GM19328 (cell line): ENCODE results near the gene FRS2.
"Not testable (repeated sequence)": the region's sequence is repeated elsewhere in the genome, so short reads cannot be mapped to it uniquely, and the experiment has no call there.

ENCODE experiments used
- ATAC-seq: cut with Tn5 transposase; IDR thresholded peaks from one replicate; pipeline ENCODE4 v1.9.1; 2021; ENCODE audit warnings: mild to moderate bottlenecking, moderate library complexity; ENCODE audit not compliant: unreplicated experiment

FRS2 gene

DNA sequence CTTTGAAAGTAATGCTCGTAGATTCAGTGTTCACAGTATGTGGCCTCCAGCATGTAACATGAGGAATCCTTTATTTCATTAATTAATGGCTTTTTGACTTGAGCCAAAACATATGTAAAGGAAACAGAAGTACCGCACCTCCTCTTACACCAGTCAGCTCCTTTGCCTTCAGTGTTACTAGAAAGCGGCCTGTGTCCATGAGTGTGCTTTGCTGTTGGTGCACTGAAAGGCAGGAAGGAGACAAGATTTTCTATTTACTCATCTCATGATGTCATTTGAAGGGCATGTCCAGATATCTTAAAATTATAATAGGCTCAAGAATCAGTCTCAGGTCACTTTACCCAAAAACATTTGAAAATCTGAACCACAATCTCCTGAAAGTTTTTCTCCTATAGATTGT lies 105.2 kb downstream of the FRS2 start:
- no peak for ATAC-seq

DNA sequence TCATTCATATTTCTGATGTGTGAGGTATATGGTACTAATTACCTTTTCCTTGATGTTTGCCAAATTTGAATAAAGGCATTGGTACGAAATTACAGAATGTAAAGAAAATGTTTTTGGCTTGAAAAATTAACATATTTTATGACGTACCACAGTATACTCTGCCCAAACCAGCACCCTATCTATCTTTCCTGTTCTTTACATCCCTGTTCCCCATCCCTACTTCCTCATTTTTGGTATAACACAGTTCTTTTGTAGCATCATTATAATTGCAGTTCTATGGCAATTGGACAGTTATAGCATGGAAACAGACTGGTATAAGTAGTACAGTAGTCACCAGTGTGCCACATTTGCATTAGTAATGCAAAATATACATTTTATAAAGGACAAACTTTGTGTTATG lies 108.1 kb downstream of the FRS2 start:
- no peak for ATAC-seq

DNA sequence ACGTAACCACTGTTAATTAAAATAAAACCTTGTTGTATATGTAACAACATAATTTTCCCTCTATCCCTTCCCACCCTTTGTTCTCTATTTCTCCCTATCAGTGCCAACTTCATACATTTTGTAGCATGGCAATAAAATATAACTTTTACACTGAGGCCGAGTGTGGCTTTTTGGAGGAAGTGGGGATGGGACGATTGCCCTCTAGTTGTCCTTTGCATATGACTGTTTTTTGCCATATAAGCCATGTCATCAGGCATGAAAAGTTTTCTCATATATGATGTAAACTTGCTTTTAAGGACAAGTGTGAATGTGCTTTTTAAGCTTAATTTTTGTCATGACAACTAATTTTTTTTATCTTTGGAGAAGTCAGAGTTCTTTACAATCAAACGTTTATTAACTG lies 108.8 kb downstream of the FRS2 start:
- ATAC-seq, result no peak

DNA sequence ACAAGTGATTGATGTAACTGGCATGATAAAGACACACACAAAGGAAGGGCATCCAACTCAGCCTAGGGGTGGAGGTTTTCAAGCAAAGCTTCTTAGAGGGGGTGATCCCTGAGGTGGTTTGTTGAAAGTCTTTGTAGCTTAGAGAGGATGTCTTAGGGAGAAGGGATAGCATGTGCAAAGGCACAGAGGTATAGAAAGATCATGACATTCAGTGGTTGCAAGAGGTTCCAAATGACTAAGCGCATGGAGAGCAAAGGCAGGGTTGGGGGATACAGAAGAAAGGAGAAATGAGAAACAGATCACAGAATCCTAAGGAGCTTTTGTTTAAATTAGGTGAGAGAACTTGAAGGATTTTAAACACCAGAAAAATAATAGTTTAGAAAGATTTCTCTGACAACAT lies 109.9 kb downstream of the FRS2 start:
- ATAC-seq, result no peak

DNA sequence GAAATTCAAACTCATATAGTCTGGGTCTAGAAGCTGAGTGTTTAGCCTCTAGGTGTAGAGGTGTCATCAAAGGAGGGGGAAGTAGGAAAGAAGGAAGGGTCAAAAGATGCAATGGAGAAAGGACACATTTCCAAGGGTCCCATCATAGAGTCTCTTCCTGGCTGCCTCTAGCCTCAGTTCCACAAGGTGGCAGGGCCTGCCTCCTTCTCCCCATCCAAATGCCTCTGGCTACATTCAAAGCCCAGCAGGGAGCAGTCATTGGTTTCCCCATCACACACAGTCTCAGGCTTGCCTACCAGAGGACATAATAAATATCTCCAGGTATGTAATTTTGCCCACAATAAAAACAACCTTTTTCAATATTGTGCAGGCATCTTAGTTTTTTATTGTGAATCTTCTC lies 113.0 kb downstream of the FRS2 start:
- no peak for ATAC-seq

DNA sequence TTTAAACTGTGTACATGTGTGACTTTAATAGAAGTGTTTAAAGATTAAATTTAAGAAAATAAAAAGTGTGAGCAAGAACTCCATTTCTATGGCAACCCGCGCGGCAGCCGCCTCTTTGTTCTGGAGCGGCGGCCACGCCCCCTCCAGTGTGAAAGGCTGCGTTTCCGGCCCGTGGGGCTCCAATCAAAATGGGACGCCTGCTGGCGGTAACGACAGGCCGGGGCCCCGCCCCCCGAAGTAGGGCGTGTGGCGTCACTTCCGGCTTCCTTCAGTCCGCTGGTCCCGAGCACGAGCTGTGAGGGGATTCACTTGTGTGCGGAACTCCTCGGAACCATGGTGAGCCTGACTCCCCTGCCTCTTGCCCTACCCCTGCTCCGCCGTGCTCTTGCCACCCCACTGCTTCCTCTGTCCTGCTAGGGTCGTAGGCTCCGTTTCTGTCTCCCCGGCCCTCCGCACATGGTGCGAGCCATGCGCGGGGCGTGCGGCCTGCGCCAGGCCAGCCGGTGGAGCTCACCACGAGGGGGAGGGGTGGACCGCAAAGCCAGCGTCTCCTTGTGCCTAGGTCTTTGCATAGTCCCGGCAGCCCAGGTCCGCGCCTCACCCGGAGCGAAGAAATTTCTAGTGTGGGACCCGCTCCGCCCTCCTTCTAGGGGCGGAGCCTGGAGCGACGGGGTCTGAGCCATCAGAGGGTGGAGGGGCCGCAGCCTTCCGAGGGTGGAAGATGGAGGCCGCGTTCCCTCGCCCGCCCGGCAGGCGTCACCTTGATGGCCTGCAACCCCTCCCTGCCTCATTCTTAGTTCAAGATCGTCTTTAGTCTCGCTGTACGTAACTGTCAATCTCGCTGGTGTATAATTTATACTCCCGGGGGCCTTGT lies 115.2 kb downstream of the FRS2 start, which contains the start of gene CCT2:
CCT2 (plus strand) TSS at position 271 of the 874 bp plus-strand sequence; CDS start at position 334, 63 bp downstream.
- peak; percentile 97 for ATAC-seq

DNA sequence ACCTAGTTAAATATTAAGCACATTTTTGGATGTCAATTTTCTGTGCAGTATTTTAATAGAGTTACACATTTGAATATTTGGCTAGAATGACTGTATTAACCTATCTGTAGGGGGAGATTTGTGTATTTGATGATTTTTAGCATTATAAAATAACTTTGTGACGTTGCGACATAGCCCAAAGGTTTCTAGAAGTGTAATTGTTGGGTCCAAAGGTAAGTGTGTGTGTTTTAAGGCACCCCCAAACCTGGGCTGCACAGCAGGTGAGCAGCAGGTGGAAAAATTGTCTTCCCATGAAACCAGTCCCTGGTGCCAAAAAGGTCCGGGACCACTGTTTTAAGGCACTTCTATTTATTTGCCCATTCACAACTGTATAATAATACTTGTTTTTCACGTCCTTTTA lies 118.3 kb downstream of the FRS2 start:
- no peak for ATAC-seq

DNA sequence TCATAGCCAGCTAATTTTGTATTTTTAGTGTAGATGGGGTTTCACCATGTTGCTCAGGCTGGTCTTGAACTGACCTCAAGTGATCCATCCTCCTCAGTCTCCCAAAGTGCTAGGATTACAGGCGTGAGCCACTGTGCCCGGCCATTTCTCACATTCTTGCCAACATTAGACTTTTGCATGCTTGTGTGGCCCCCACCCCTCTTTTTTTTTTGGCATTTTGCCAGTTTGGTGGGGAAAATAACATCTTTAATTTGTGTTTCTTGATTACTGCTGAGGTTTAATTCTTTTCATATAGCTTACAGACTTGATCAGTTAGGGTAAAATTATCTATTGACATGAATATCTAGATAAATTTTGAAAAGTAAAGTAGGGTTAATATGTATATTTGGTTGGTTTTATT lies 118.9 kb downstream of the FRS2 start:
- ATAC-seq, result no peak

DNA sequence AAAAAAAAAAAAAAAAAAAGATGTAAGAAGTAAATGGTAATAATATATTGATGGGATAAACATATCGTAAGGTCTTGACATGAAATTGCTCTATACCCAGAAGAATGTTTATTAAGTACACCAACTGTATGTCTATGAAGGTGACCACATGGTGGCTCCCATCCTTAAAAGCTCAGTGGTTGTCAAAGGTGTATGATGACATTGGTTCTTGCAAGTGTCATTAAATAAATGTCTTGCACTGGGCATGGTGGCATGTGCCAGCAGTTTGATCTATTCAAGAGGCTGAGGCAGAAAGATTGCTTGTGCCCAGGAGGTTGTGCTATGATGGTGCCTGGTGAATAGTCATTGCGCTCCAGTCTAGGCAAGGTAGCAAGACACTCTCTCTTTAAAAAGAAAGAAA lies 125.5 kb downstream of the FRS2 start:
- no peak for ATAC-seq

DNA sequence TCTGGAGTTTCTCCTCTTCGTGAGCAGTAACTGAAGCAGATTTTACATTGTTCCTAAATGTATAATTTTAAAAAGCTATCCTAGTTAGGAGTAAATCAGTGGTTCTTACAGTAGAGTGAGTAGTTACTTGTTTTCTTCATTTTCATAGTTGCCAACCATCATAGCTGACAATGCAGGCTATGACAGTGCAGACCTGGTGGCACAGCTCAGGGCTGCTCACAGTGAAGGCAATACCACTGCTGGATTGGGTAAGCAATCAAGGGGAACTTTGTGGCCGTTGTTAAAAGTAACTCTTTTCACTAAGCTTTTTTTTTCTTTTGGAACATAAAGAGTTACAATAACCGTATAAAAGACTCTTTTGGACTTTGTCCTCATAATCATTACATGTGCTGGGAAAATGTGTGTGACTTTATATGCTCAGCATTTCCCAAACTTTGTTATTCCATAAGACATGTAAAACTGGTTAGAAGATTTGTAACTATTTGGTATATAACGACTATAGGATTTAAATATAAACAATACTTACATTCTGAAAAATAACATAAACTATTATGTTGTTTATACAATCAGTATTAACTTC lies 128.1 kb downstream of the FRS2 start:
- no peak for ATAC-seq

DNA sequence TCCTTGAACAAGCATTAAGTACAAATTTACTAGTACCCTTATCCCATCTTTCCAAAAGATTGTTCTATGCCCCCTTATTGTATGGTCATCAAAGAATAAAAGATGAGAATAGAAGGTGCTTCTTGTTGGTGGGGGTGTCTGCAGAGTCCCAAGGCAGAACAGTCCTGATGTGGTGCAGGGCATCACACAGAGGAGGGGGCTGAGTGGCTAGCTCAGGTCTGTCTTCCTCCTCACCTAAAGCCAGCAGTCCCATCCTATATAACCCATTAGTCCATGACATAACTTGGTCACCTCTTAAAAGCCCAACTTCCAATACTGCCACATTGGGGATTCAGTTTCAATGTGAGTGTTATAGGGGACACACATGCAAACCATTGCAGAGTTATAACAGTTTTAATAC lies 130.6 kb downstream of the FRS2 start:
- ATAC-seq, result no peak

DNA sequence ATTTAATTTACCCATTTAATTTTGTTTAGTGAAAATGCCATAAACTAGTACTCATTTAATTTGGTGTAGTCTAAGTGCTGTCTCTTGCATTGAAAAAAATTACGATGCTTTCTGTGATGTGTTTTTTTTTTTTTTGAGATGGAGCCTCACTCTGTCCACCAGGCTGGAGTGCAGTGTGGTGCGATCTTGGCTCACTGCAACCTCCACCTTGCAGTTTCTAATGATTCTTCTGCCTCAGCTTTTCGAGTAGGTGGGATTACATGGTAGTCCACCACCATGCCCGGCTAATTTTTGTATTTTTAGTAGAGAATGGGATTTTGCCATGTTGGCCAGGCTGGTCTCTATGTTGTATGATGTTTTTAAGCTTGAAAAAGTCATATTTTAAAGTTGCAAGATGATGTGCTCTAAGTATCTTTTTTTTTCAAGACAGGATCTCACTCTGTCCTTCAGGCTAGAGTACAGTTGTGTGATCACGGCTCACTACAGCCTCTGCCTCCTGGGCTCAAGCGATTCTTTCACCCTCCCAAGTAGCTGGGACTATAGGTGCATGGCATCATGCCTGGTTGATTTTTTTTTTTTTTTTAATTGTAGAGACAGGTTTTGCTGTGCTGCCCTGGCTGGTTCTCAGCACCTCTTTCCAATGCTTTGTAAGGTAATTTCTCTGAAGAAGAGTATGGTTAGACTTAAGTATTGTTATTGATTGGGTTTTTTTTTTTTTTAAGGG lies 131.9 kb downstream of the FRS2 start:
- no peak for ATAC-seq

DNA sequence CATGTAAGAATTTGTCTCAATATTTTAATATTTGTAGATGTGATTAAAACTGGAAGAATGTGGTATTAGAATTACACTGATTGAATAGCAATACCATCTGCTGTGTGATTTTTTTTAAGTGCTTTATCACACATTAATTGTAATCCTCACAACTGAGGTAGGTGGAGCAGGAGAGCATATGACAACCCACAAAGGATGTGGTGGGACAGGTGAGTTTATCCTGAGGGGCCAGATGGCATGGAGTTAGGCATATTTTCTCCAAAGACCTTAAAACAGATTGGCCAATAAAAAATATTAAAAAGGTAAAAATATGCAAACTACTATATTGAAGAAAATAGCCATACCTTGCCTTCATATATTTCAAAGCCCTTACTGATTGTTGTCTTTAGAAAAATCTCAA lies 132.8 kb downstream of the FRS2 start:
- ATAC-seq, result no peak

DNA sequence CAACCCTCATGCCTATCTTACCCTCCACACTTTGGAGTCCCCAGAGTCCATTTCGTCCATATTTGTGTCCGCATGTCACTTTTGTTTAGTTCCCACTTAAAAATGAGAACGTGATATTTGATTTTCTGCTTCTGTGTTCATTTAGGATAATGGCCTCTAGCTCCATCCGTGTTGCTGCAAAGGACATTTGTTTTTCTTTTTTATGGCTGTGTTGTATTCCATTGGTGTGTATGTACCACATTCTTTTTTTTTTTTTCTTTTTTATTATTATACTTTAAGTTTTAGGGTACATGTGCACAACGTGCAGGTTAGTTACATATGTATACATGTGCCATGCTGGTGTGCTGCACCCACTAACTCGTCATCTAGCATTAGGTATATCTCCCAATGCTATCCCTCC lies 133.4 kb downstream of the FRS2 start:
- ATAC-seq, result not testable (repeated sequence)

DNA sequence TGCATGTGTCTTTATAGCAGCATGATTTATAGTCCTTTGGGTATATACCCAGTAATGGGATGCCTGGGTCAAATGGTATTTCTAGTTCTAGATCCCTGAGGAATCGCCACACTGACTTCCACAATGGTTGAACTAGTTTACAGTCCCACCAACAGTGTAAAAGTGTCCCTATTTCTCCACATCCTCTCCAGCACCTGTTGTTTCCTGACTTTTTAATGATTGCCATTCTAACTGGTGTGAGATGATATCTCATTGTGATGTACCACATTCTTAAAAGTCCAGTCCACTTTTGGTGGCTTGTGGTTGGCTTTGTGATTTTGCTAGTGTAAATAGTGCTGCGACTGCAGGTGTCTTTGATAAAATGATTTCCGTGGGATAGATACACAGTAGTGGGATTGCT lies 134.1 kb downstream of the FRS2 start:
- not testable (repeated sequence) for ATAC-seq

DNA sequence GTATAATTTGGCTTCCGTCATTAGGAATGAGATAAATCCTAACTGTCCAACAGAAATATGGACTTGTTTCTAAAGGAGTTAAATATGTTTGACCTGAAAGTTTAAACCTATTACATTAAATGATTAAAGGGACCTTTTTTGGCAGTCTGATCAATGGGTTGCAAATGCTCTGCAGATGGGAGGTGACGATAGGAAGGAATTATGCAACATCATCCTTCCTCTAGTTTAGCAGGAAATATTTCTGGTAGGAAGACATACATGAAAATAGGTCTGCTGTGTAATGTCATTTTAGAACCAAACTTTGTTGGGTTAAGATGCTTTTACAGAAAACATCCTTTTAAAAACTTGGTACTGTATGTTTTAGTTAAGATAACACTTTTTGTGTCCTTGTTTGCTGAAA lies 137.9 kb downstream of the FRS2 start:
- ATAC-seq, result no peak

DNA sequence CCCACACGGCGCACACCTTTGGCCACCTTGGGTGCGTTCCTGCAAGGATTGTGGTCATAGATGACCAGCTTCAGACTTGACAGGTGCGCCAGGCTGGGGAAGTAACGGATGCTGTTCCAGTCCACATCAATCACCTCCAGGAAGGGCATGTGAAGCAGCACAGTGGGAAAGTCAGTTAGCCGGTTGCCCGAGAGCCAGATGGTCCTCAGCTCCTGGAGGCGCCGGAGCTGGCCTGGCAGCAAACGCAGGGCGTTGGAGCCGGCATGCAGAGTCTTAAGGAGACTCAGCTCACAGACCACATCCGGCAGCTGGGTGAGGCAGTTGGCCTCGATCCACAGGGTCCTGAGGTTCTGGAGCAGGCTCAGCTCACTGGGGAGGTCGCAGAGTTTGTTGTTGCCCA lies 139.9 kb downstream of the FRS2 start:
- no peak for ATAC-seq

DNA sequence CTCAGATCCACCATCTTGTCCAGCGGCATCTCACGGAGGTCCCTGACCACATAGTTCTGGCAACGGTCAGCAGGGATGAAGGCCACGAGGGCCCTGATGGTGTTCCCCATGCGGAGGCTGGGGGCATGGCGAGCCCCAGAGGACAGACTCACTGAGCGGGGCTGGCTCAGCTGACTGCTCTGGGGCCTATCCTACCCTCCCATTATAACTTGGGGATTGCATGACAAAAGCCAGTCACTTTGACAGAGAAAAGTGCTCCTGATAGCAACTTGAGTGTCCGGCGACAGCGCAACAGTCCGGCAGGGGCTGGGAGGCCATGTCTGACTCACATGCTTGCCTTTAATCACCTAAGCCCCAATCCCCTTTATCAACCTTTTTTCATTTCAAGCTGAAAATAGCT lies 140.5 kb downstream of the FRS2 start, which contains the start of gene LRRC10:
LRRC10 (minus strand) TSS at position 179 of the 400 bp plus-strand sequence; CDS start at position 110, 69 bp downstream.
- no peak for ATAC-seq

DNA sequence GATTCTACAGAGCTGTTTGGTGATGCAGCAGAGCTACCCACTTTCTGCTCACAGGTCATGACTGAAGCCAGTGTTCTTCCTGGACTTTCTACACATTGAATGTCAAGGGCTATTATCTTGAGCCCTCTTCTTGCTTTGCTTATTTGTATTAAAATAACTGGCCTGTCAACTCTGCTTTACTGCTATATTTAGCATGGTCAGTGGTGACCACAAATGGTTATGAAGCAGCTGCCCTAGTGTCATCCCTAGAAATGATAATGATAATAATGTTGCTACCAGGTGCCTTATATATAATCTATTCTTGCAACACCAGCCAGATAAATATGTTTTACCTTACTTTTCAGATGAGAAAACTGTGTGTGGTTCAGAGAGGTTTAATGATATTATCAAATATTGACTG lies 143.2 kb downstream of the FRS2 start:
- no peak for ATAC-seq

DNA sequence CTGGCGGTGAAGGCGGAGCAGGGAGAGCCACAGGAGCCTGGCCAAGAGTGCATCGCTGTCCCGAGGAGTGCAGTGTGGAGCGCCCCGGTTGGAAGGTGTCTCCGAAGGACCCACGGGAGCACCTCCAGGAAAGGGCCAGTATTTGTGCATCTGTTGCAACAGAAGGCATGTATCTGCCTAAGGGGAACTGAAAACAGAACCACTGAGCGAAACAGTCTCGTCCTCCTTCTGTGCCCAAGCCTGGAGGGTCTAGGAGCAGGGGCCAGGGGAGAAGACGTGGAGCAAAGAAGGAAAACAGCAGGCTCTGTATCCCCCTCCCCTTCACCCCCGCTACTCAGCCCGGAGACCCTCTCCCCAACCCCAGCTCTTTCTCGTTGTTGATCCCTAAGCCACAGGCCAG lies 145.8 kb downstream of the FRS2 start:
- no peak for ATAC-seq

DNA sequence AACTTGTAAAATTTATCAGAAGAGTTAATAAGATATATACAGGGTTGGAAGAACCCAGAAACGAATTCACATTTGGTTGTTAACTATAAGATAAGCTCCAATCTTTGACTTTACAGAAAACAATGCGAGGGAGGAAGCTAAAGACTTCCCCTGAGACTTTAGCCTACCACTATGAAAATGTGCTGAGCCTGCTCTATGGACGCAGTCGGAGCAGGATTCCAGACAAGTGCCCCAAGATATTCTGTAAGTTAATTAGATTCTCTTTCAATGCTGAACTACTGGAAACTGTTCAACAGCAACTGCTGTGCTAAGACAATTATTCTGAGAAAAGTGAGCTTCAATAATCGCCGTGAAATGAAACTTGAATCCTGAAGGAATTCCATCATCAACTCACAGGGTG lies 148.9 kb downstream of the FRS2 start:
- ATAC-seq, result no peak

DNA sequence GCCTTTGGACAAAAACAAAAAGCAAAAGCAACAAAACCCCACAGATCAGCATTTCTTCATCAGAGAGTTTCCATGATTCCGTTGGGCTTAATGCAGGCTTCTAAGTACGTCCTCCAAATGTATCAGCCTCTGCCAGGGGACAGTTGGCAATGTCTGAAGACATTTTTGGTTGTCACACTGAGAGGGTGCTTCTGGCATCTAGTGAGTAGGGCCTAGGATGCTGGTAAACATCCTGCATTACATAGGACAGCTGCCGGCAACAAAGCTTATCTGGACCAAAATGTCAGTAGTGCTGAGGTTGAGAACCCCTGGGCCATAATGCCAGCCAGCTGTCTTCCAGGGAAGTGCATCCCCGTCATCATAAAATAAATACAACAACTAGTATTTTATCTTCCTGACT lies 149.9 kb downstream of the FRS2 start:
- no peak for ATAC-seq
